PC-3 (cell line): ENCODE results near the gene SRRT.

Experiments used
- EZH2 ChIP-seq: fragments of 300-600 bp; sonication (generic); IDR thresholded peaks from one replicate; pipeline ENCODE4 v1.6.1; 2017; ENCODE audit warnings: antibody characterized with exemption, mild to moderate bottlenecking, low read length; ENCODE audit not compliant: unreplicated experiment
- TF ChIP-seq, protein P1 (sequence below): fragments of 300-600 bp; sonication (generic); conservative IDR thresholded peaks from 2 replicates; pipeline ENCODE4 v1.5.1; 2017; ENCODE audit warnings: antibody characterized with exemption, low read depth, mild to moderate bottlenecking, low read length

DNA sequence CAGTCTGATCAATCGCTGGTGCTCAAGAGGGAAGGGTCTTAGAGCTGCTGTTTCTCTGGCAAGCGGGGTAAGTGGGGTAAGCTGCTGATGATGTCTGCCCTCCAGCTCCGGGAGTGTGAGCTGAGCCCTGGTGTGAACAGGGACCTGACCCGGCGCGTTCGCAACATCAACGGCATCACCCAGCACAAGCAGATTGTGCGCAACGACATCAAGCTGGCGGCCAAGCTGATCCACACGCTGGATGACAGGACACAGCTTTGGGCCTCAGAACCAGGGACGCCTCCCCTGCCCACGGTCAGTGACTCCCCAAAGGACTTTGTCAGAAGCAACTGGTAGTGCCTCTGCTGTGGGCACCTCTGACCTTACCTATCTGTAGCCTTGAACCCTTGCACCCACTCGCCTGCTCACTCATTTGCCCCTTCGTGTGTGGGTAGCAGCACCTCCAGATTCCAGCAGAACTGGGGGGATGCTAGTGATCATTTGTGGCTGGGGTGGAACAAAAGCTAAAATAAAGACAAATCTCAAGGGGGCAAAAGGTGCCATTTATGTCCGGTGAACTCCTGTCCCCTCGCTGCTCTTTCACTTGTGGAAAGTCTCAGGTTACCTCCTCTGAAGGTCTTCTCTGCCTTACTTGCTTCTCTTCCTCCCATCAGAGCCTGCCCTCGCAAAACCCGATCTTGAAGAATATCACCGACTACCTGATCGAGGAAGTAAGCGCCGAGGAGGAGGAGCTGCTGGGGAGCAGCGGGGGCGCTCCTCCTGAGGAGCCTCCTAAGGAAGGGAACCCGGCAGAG is 11.4 kb downstream of the SRRT start:
- TF ChIP-seq, protein P1, sequence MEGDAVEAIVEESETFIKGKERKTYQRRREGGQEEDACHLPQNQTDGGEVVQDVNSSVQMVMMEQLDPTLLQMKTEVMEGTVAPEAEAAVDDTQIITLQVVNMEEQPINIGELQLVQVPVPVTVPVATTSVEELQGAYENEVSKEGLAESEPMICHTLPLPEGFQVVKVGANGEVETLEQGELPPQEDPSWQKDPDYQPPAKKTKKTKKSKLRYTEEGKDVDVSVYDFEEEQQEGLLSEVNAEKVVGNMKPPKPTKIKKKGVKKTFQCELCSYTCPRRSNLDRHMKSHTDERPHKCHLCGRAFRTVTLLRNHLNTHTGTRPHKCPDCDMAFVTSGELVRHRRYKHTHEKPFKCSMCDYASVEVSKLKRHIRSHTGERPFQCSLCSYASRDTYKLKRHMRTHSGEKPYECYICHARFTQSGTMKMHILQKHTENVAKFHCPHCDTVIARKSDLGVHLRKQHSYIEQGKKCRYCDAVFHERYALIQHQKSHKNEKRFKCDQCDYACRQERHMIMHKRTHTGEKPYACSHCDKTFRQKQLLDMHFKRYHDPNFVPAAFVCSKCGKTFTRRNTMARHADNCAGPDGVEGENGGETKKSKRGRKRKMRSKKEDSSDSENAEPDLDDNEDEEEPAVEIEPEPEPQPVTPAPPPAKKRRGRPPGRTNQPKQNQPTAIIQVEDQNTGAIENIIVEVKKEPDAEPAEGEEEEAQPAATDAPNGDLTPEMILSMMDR, result no peak
- no peak for TF ChIP-seq EZH2
